Endodermal cell (in vitro differentiated cells): ENCODE data around the gene PSD2. TPM values are rescaled to one million over a fixed set of nuclear protein-coding genes. Genes with fewer than 3 reads are reported as not detected.

Experiments used
- DNase-seq: peaks from one replicate; pipeline ENCODE4 v3.0.0-alpha.2; 2017
- H3K27ac ChIP-seq: 2 replicates; pipeline ENCODE4 v1.5.1; 2013; ENCODE audit warnings: mild to moderate bottlenecking, low read depth, low read length, moderate library complexity
- H3K27me3 ChIP-seq: 2 replicates; pipeline ENCODE4 v1.6.1; 2013; ENCODE audit warnings: mild to moderate bottlenecking, low read length, moderate library complexity; ENCODE audit not compliant: insufficient read depth, control insufficient read depth, poor library complexity, severe bottlenecking
- H3K36me3 ChIP-seq: 2 replicates; pipeline ENCODE4 v1.7.0; 2013; ENCODE audit warnings: mild to moderate bottlenecking, low read length, moderate library complexity; ENCODE audit not compliant: control insufficient read depth, insufficient read depth
- H3K4me1 ChIP-seq: one replicate; pipeline ENCODE4 v1.7.0; 2013; ENCODE audit warnings: low read length; ENCODE audit not compliant: control insufficient read depth, insufficient read depth
- H3K4me3 ChIP-seq: 2 replicates; pipeline ENCODE4 v1.5.1; 2013; ENCODE audit warnings: mild to moderate bottlenecking, low read length, moderate library complexity
- H3K9ac ChIP-seq: 2 replicates; pipeline ENCODE4 v1.6.1; 2013; ENCODE audit warnings: mild to moderate bottlenecking, low read length, moderate library complexity; ENCODE audit not compliant: poor library complexity, severe bottlenecking; ENCODE audit errors: extremely low read depth
- H3K9me3 ChIP-seq: 2 replicates; pipeline ENCODE4 v1.6.1; 2013; ENCODE audit warnings: mild to moderate bottlenecking, low read length, moderate library complexity; ENCODE audit not compliant: control insufficient read depth
- H3K27ac Mint-ChIP-seq: 2 replicates; pipeline ENCODE4 v1.8.0; 2020; ENCODE audit warnings: mixed read lengths
- H3K27me3 Mint-ChIP-seq: 2 replicates; pipeline ENCODE4 v1.8.0; 2021; ENCODE audit warnings: mild to moderate bottlenecking, mixed read lengths; ENCODE audit not compliant: insufficient read depth
- H3K36me3 Mint-ChIP-seq: 2 replicates; pipeline ENCODE4 v1.8.0; 2020; ENCODE audit warnings: low read depth, mixed read lengths
- H3K4me1 Mint-ChIP-seq: 2 replicates; pipeline ENCODE4 v1.8.0; 2020; ENCODE audit warnings: mixed read lengths
- H3K4me3 Mint-ChIP-seq: 2 replicates; pipeline ENCODE4 v1.8.0; 2020; ENCODE audit warnings: mild to moderate bottlenecking, moderate library complexity, mixed read lengths
- H3K9me3 Mint-ChIP-seq: 2 replicates; pipeline ENCODE4 v1.8.0; 2020; ENCODE audit warnings: mild to moderate bottlenecking, mixed read lengths
- WGBS, 2 experiments: methylation state at CpG; one replicate each; pipeline versions ENCODE4 v1.1.5 to v1.1.7; 2013; ENCODE audit warnings: missing lambda C conversion rate in 2 of 2, mixed read lengths in 1 of 2; ENCODE audit not compliant: insufficient coverage in 1 of 2, insufficient read length in 1 of 2; 5-methylcytosine and 5-hydroxymethylcytosine counted together
- total RNA-seq, 2 donors: library from RNA; stranded (reverse); fragmentation: NEBNext Ultra II Directional in 1 of 2; extraction: Animal tissue kit (Norgen Biotek cat#: 25700) in 1 of 2; gene quantifications; 2 replicates in 1 of 2; 3 replicates in 1 of 2; pipeline ENCODE4 v1.2.1, GENCODE V29; 2021
- TF ChIP-seq, protein P1 (sequence below): fragments of 200-600 bp; sonication (generic); conservative IDR thresholded peaks from 2 replicates; pipeline ENCODE4 v1.5.0; 2021; ENCODE audit warnings: antibody characterized with exemption, mild to moderate bottlenecking

The PSD2 gene
- total RNA-seq, 2 donors from 2014 or later = 0.55 to 2.5 TPM

DNA sequence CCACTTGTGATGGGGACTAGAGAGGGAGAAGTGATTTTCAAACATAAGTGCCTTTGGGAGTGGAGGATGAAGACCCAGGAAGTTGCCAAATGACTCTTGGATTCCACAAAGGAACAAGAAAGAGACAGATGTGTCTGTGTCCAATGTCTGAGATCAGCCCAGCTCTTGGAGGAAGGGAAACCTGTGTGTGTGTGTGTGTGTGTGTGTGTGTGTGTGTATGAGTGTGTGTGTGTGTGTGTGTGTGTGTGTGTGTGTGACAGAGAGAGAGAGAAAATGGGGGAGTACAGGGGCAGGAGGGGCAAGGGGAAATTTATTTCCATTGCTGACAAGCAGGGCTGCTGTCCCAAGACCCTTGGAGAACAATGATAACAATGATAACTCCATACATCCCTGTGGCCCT lies 72.0 kb downstream of the PSD2 start:
- Mint-ChIP-seq H3K27me3 (peaks cover 43% of the 10 kb centered on the region), H3K9me3 (no peaks in the 10 kb centered on the region), H3K4me1 (no peaks in the 10 kb centered on the region), H3K36me3 (no peaks in the 10 kb centered on the region), H3K27ac (no peak overlapping the region), H3K4me3 (no peak overlapping the region)
- Histone ChIP-seq H3K36me3 (no peaks in the 10 kb centered on the region), H3K4me1 (no peaks in the 10 kb centered on the region), H3K27me3 (no peaks in the 10 kb centered on the region), H3K27ac (no peak overlapping the region), H3K9me3 (no peaks in the 10 kb centered on the region), H3K9ac (no peak overlapping the region), H3K4me3 (no peak overlapping the region)
- TF ChIP-seq, protein P1, sequence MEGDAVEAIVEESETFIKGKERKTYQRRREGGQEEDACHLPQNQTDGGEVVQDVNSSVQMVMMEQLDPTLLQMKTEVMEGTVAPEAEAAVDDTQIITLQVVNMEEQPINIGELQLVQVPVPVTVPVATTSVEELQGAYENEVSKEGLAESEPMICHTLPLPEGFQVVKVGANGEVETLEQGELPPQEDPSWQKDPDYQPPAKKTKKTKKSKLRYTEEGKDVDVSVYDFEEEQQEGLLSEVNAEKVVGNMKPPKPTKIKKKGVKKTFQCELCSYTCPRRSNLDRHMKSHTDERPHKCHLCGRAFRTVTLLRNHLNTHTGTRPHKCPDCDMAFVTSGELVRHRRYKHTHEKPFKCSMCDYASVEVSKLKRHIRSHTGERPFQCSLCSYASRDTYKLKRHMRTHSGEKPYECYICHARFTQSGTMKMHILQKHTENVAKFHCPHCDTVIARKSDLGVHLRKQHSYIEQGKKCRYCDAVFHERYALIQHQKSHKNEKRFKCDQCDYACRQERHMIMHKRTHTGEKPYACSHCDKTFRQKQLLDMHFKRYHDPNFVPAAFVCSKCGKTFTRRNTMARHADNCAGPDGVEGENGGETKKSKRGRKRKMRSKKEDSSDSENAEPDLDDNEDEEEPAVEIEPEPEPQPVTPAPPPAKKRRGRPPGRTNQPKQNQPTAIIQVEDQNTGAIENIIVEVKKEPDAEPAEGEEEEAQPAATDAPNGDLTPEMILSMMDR = no peak
- DNase-seq = no peak

DNA sequence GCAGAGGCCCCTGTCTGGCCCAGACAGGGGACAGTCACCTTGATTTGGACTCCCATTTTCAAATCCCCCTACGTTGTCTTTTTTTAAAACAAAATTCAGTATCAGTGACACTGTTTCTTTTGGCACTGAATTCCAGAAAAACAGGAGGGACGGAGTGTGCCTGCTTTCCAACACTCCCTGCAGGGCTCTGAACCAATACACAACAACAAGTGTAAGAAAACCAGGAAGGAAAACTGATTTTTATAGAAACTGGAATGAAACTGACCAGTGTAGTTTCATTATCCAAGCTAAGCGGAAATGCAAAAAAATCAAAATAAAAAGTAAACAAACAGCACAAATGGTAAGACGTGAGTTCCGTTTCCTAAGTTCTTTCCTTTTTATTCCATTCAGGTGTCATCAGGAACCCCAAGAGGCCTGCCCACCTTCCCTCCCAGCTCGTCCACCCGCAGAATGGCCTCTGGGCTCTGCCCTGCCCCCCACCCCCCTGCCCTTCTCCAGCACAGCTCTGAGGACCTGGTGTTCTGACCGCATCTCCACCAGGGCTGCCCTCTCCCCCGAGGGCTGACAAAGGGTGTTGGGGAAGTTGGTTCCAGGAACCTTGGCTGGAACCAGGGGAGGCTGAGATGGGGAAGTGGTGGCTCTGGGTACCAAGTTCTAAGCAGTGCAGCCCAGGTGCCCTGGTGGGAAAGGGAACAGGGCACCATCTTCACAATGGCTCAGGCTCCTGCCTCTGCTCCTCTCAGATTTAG lies 73.6 kb downstream of the PSD2 start:
- H3K36me3 Mint-ChIP-seq = no peaks in the 10 kb centered on the region
- Histone ChIP-seq H3K4me3 (no peak overlapping the region), H3K4me1 (no peaks in the 10 kb centered on the region), H3K9ac (no peak overlapping the region), H3K27ac (no peak overlapping the region), H3K27me3 (no peaks in the 10 kb centered on the region), H3K9me3 (no peaks in the 10 kb centered on the region), H3K36me3 (no peaks in the 10 kb centered on the region)
- no peaks in the 10 kb centered on the region for H3K9me3 Mint-ChIP-seq
- no peak overlapping the region for H3K4me3 Mint-ChIP-seq
- DNase-seq = no peak
- peaks cover 47% of the 10 kb centered on the region for H3K27me3 Mint-ChIP-seq
- no peaks in the 10 kb centered on the region for H3K4me1 Mint-ChIP-seq
- 88 to 100% methylated on average over 3 to 9 of the region's 9 CpGs for WGBS, 2 experiments
- H3K27ac Mint-ChIP-seq = no peak overlapping the region
- TF ChIP-seq, protein P1 = no peak

DNA sequence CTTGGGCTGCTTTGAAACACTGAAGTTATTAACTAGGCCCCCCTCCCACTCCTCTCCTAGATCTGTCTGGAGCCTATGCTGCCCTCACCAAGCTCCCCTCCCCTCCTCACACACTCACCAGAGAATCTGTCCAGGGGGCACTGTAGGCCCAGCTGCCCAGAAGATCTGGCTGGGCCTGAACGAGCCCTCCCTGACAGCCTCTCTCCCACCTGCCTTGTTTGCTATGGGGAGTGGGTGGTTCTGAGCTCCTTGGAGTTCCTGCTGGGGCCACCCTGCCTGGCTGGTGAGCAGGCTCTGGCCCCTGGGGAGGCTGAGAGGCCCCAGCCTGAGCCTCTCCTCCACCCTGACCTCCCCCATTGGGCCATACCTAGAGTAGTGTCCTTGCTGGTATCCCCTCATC lies 75.1 kb downstream of the PSD2 start:
- peaks cover 42% of the 10 kb centered on the region for H3K27me3 Mint-ChIP-seq
- no peak overlapping the region for H3K9ac ChIP-seq
- TF ChIP-seq, protein P1 = no peak
- H3K4me1 ChIP-seq = no peaks in the 10 kb centered on the region
- no peak overlapping the region for H3K4me3 Mint-ChIP-seq
- no peak overlapping the region for H3K27ac Mint-ChIP-seq
- H3K27ac ChIP-seq = no peak overlapping the region
- DNase-seq = no peak
- H3K4me3 ChIP-seq = no peak overlapping the region
- H3K36me3 ChIP-seq = no peaks in the 10 kb centered on the region
- H3K9me3 Mint-ChIP-seq = peaks cover 1% of the 10 kb centered on the region
- peaks cover under 1% of the 10 kb centered on the region for H3K9me3 ChIP-seq
- no peaks in the 10 kb centered on the region for H3K27me3 ChIP-seq
- H3K4me1 Mint-ChIP-seq = no peaks in the 10 kb centered on the region
- WGBS, 2 experiments = 85% methylated on average over 1 of the region's 1 CpG; no CpG with 5 or more reads in 1 of the 2 experiments
- peaks cover 3% of the 10 kb centered on the region for H3K36me3 Mint-ChIP-seq
